ENCODE results near the gene SYTL3.

SYTL3 gene

DNA sequence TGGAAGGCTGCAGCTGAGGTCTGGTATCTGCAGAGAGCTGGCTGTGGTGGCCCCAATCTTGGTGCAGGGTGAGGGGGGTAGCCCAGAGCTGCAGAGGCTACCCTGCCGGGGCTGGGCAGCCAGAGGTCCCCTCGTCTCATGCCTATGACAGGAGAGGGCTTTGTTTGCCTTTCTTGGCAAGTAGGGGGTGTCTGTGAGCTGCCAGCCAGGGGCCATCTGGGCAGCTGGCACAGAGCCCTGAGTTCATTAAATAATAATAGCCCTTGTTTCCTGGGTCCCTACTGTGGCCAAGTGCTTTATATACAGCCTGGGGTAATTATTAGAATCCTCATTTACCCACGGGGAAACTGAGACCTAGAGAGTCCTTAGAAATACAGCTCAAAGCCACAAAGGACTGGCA lies 102.8 kb downstream of the SYTL3 start:
- H3F3A ChIP-seq (ENCODE audit: low read depth), result no peaks in the 10 kb centered on the region
- H2AFZ ChIP-seq (ENCODE audit: low read length), result no peak overlapping the region
- H3K27me3 ChIP-seq (ENCODE audit: insufficient read depth, low read length, poor library complexity, severe bottlenecking), result no peaks in the 10 kb centered on the region
- H3K4me3 ChIP-seq (ENCODE audit: low read length, poor library complexity, severe bottlenecking), result no peak overlapping the region
- no peak overlapping the region for H3K4me2 ChIP-seq (ENCODE audit: low read depth, low read length, poor library complexity, severe bottlenecking)
- TF ChIP-seq, protein P1, sequence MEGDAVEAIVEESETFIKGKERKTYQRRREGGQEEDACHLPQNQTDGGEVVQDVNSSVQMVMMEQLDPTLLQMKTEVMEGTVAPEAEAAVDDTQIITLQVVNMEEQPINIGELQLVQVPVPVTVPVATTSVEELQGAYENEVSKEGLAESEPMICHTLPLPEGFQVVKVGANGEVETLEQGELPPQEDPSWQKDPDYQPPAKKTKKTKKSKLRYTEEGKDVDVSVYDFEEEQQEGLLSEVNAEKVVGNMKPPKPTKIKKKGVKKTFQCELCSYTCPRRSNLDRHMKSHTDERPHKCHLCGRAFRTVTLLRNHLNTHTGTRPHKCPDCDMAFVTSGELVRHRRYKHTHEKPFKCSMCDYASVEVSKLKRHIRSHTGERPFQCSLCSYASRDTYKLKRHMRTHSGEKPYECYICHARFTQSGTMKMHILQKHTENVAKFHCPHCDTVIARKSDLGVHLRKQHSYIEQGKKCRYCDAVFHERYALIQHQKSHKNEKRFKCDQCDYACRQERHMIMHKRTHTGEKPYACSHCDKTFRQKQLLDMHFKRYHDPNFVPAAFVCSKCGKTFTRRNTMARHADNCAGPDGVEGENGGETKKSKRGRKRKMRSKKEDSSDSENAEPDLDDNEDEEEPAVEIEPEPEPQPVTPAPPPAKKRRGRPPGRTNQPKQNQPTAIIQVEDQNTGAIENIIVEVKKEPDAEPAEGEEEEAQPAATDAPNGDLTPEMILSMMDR (conservative IDR thresholded peaks at IDR 0.05; ENCODE audit: low read length), result peak; percentile 47
- TF ChIP-seq EZH2phosphoT487 (IDR thresholded peaks at IDR 0.05; ENCODE audit: borderline replicate concordance), result no peak
- H3K9ac ChIP-seq (ENCODE audit: low read depth, low read length, poor library complexity, severe bottlenecking), result no peak overlapping the region
- H3K36me3 ChIP-seq (ENCODE audit: insufficient read depth, low read length), result no peaks in the 10 kb centered on the region
- no peaks in the 10 kb centered on the region for H3K9me2 ChIP-seq (replicated peaks; ENCODE audit: low read depth, low read length)
- H3K79me2 ChIP-seq (ENCODE audit: insufficient read depth, low read length), result no peaks in the 10 kb centered on the region
- H3K9me3 ChIP-seq (ENCODE audit: insufficient read depth, low read depth, low read length), result no peaks in the 10 kb centered on the region
- no peaks in the 10 kb centered on the region for H3K4me1 ChIP-seq (ENCODE audit: insufficient read depth, low read length, poor library complexity, severe bottlenecking)
- no peaks in the 10 kb centered on the region for H4K20me1 ChIP-seq (ENCODE audit: insufficient read depth, low read length, poor library complexity, severe bottlenecking)

DNA sequence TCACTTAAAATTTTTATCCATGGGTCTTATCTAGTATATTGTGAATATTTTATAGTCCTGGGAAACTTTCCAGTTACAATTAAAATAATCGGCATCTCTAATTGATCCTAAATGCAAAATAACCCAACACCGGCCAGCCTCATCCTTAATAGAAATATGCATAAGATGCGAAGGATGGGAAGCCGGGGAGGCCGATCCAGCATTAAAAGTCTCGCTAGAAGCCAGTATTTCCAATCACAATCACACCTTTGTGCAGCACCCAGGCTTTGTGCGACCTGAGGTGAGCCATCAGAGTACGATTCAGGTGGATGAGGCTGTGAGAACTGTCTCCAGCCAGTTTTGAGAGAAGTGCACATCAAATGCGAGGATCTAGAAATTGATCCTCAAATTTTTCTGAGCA lies 104.0 kb downstream of the SYTL3 start:
- no peaks in the 10 kb centered on the region for H3K9me3 ChIP-seq (ENCODE audit: insufficient read depth, low read depth, low read length)
- H3K4me1 ChIP-seq (ENCODE audit: insufficient read depth, low read length, poor library complexity, severe bottlenecking), result no peaks in the 10 kb centered on the region
- H2AFZ ChIP-seq (ENCODE audit: low read length), result no peak overlapping the region
- no peaks in the 10 kb centered on the region for H3K9me2 ChIP-seq (replicated peaks; ENCODE audit: low read depth, low read length)
- H3K9ac ChIP-seq (ENCODE audit: low read depth, low read length, poor library complexity, severe bottlenecking), result no peak overlapping the region
- no peaks in the 10 kb centered on the region for H4K20me1 ChIP-seq (ENCODE audit: insufficient read depth, low read length, poor library complexity, severe bottlenecking)
- H3K27me3 ChIP-seq (ENCODE audit: insufficient read depth, low read length, poor library complexity, severe bottlenecking), result no peaks in the 10 kb centered on the region
- TF ChIP-seq, protein P1 (conservative IDR thresholded peaks at IDR 0.05; ENCODE audit: low read length), result no peak
- no peak for TF ChIP-seq EZH2phosphoT487 (IDR thresholded peaks at IDR 0.05; ENCODE audit: borderline replicate concordance)
- no peak overlapping the region for H3K4me2 ChIP-seq (ENCODE audit: low read depth, low read length, poor library complexity, severe bottlenecking)
- no peaks in the 10 kb centered on the region for H3K79me2 ChIP-seq (ENCODE audit: insufficient read depth, low read length)
- H3K36me3 ChIP-seq (ENCODE audit: insufficient read depth, low read length), result no peaks in the 10 kb centered on the region
- H3K4me3 ChIP-seq (ENCODE audit: low read length, poor library complexity, severe bottlenecking), result no peak overlapping the region
- no peaks in the 10 kb centered on the region for H3F3A ChIP-seq (ENCODE audit: low read depth)

DNA sequence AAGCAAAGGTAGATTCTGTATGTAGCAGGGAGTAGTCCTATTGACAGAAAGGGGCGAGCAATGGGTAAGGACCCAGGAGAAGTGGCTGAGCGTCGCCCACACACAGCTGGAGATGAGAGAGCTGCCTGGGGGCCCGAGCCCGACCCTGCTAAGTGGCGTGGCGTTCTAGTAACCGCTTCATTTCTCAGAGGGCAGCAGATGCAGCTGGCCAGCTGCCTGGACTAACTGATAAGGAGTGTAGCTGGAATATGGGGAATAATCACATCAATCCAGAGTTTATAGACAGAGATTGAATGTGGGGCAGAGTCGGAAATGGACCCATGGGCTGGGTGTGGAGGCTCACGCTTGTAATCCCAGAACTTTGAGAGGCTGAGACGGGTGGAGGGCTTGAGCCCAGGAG lies 104.9 kb downstream of the SYTL3 start:
- Histone ChIP-seq H3K27me3 (ENCODE audit: insufficient read depth, low read length, poor library complexity, severe bottlenecking) (no peaks in the 10 kb centered on the region), H4K20me1 (ENCODE audit: insufficient read depth, low read length, poor library complexity, severe bottlenecking) (no peaks in the 10 kb centered on the region), H3K79me2 (ENCODE audit: insufficient read depth, low read length) (no peaks in the 10 kb centered on the region), H3K4me1 (ENCODE audit: insufficient read depth, low read length, poor library complexity, severe bottlenecking) (no peaks in the 10 kb centered on the region), H3K4me2 (ENCODE audit: low read depth, low read length, poor library complexity, severe bottlenecking) (no peak overlapping the region), H3F3A (ENCODE audit: low read depth) (no peaks in the 10 kb centered on the region), H3K4me3 (ENCODE audit: low read length, poor library complexity, severe bottlenecking) (no peak overlapping the region), H3K36me3 (ENCODE audit: insufficient read depth, low read length) (no peaks in the 10 kb centered on the region), H3K9me3 (ENCODE audit: insufficient read depth, low read depth, low read length) (no peaks in the 10 kb centered on the region), H3K9me2 (replicated peaks; ENCODE audit: low read depth, low read length) (no peaks in the 10 kb centered on the region), H2AFZ (ENCODE audit: low read length) (no peak overlapping the region), H3K9ac (ENCODE audit: low read depth, low read length, poor library complexity, severe bottlenecking) (no peak overlapping the region)
- TF ChIP-seq, protein P1 (conservative IDR thresholded peaks at IDR 0.05; ENCODE audit: low read length), result no peak
- TF ChIP-seq EZH2phosphoT487 (IDR thresholded peaks at IDR 0.05; ENCODE audit: borderline replicate concordance), result no peak
